Fibroblast of lung (primary cell): Measurements from ENCODE around the gene CCSER2. TPM values are rescaled to one million over a fixed set of nuclear protein-coding genes. Genes with fewer than 3 reads are reported as not detected.
A peak's percentile ranks its signal among the peaks of the same experiment; 100 is the strongest.

Experiments used
- DNase-seq, 2 donors: peaks; one replicate each; pipeline versions ENCODE4 v3.0.0 to v3.0.0-alpha.2; 2010; ENCODE audit warnings: low read depth in 2 of 2
- H2AFZ ChIP-seq: 2 replicates; pipeline ENCODE4 v1.5.1; 2012; ENCODE audit warnings: low read length, control low read depth, inconsistent platforms
- H3K27ac ChIP-seq: 2 replicates; pipeline ENCODE4 v1.5.1; 2011; ENCODE audit warnings: low read length, control low read depth; ENCODE audit not compliant: insufficient read depth
- H3K27me3 ChIP-seq: 2 replicates; pipeline ENCODE4 v1.5.1; 2011; ENCODE audit warnings: mild to moderate bottlenecking, low read length; ENCODE audit not compliant: control insufficient read depth, insufficient read depth
- H3K36me3 ChIP-seq: 2 replicates; pipeline ENCODE4 v1.5.1; 2011; ENCODE audit warnings: low read length; ENCODE audit not compliant: control insufficient read depth, insufficient read depth
- H3K4me1 ChIP-seq: 2 replicates; pipeline ENCODE4 v1.5.1; 2011; ENCODE audit warnings: low read length; ENCODE audit not compliant: control insufficient read depth, insufficient read depth; ENCODE audit errors: extremely low read depth
- H3K4me2 ChIP-seq: 2 replicates; pipeline ENCODE4 v1.5.1; 2011; ENCODE audit warnings: low read length, control low read depth; ENCODE audit not compliant: insufficient read depth; ENCODE audit errors: extremely low read depth
- H3K4me3 ChIP-seq, 4 experiments: fragments of 200-600 bp in 1 of 4; sonication (generic) in 1 of 4; replicated peaks in 1 of 4; 2 replicates each; pipeline ENCODE4 v1.5.1; 2011 to 2016; ENCODE audit warnings: low read length in 4 of 4, low read depth in 3 of 4, mild to moderate bottlenecking in 3 of 4, control low read depth in 2 of 4, inconsistent platforms in 1 of 4, mixed read lengths in 1 of 4; ENCODE audit not compliant: insufficient read depth in 1 of 4; ENCODE audit errors: control extremely low read depth in 1 of 4
- H3K79me2 ChIP-seq: 2 replicates; pipeline ENCODE4 v1.5.1; 2012; ENCODE audit warnings: mild to moderate bottlenecking, low read length, inconsistent platforms; ENCODE audit not compliant: control insufficient read depth, insufficient read depth
- H3K9ac ChIP-seq: 2 replicates; pipeline ENCODE4 v1.5.1; 2011; ENCODE audit warnings: mild to moderate bottlenecking, low read length, control low read depth; ENCODE audit not compliant: insufficient read depth
- H3K9me3 ChIP-seq: 2 replicates; pipeline ENCODE4 v1.5.1; 2012; ENCODE audit warnings: low read depth, low read length; ENCODE audit not compliant: control insufficient read depth, insufficient read depth
- H4K20me1 ChIP-seq: 2 replicates; pipeline ENCODE4 v1.5.1; 2011; ENCODE audit warnings: low read length; ENCODE audit not compliant: control insufficient read depth, insufficient read depth; ENCODE audit errors: extremely low read depth
- EZH2 ChIP-seq: IDR thresholded peaks from 2 replicates; pipeline ENCODE4 v1.5.1; 2012; ENCODE audit warnings: low read length, control low read depth, mild to moderate bottlenecking; ENCODE audit errors: missing control alignments
- polyA plus RNA-seq, 2 donors: library from polyadenylated mRNA; depleted of rRNA in 1 of 2; stranded (reverse) in 1 of 2; unstranded in 1 of 2; fragments of >200 nt; gene quantifications; 2 replicates each; pipeline ENCODE4 v1.2.1, GENCODE V29; 2011 to 2012; ENCODE audit warnings: missing spikeins in 1 of 2
- total RNA-seq: library from RNA; depleted of rRNA; stranded (reverse); fragments of >200 nt; gene quantifications from 2 replicates; pipeline ENCODE4 v1.2.1, GENCODE V29; 2014
- TF ChIP-seq, protein P1 (sequence below), 2 donors: IDR thresholded peaks in 1 of 2; conservative IDR thresholded peaks in 1 of 2; 1 replicate in 1 of 2; 2 replicates in 1 of 2; pipeline ENCODE4 v1.5.1; 2011 to 2012; ENCODE audit warnings: low read length in 2 of 2, control low read depth in 1 of 2, inconsistent platforms in 1 of 2, low read depth in 1 of 2, mild to moderate bottlenecking in 1 of 2

CCSER2 gene
- total and polyA plus RNA-seq, 2 donors (not counting 1 experiment from before 2014, with no cell fraction given), result 28.2 to 65.4 TPM

DNA sequence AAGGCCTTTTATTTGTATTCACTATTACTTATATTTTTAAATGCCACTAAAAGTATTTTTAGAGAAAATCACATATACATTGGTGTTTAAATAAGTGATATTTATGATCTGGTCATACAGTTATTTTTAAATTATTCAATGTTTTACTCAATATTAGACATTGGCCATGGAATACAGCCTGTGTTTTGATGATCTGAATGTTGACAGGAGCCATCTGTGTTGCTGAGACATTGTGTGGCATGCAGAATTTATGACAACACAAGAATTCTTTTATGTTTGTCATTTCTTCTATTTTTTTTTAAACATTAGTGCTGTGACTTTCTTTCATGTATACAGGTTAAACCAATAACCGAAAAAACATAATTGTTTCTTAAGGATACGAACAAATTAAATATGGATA lies 156.2 kb downstream of the CCSER2 start:
- DNase-seq, result no peak
- no peaks in the 10 kb centered on the region for H3K4me1 ChIP-seq
- H3K4me3 ChIP-seq, result no peak overlapping the region
- no peaks in the 10 kb centered on the region for H3K36me3 ChIP-seq
- H3K9ac ChIP-seq, result no peak overlapping the region
- TF ChIP-seq EZH2, result no peak
- TF ChIP-seq, protein P1, sequence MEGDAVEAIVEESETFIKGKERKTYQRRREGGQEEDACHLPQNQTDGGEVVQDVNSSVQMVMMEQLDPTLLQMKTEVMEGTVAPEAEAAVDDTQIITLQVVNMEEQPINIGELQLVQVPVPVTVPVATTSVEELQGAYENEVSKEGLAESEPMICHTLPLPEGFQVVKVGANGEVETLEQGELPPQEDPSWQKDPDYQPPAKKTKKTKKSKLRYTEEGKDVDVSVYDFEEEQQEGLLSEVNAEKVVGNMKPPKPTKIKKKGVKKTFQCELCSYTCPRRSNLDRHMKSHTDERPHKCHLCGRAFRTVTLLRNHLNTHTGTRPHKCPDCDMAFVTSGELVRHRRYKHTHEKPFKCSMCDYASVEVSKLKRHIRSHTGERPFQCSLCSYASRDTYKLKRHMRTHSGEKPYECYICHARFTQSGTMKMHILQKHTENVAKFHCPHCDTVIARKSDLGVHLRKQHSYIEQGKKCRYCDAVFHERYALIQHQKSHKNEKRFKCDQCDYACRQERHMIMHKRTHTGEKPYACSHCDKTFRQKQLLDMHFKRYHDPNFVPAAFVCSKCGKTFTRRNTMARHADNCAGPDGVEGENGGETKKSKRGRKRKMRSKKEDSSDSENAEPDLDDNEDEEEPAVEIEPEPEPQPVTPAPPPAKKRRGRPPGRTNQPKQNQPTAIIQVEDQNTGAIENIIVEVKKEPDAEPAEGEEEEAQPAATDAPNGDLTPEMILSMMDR (conservative IDR thresholded peaks at IDR 0.05 in 1 of 2, IDR thresholded peaks at IDR 0.05 in 1 of 2; ENCODE audit: low read depth in 1 of 2, low read length in 2 of 2), result no peak
- H3K27me3 ChIP-seq, result no peaks in the 10 kb centered on the region
- H3K27ac ChIP-seq, result no peak overlapping the region
- H4K20me1 ChIP-seq, result no peaks in the 10 kb centered on the region
- H2AFZ ChIP-seq, result no peak overlapping the region
- no peak overlapping the region for H3K4me2 ChIP-seq
- no peaks in the 10 kb centered on the region for H3K79me2 ChIP-seq
- no peaks in the 10 kb centered on the region for H3K9me3 ChIP-seq

DNA sequence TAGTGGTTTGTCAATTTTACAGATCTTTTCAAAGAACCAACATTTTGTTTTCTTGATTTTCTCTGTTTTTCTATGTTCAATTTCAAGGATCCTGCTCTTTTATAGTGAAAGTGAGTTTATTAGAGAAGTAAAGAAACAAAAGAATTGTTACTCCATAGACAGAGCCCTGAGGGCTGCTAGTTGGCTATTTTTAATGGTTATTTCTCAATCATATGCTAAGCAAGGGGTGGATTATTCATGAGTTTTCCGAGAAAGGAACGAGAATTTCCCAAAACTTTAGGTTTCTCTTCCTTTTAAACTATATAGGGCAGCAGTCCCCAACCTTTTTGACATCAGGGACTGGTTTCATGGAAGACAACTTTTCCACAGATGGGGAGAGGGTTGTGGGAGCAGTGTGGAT lies 165.0 kb downstream of the CCSER2 start:
- Histone ChIP-seq H3K27ac (no peak overlapping the region), H3K27me3 (no peaks in the 10 kb centered on the region), H3K79me2 (peaks cover 6% of the 10 kb centered on the region), H3K4me3 (no peak overlapping the region), H3K36me3 (no peaks in the 10 kb centered on the region), H3K9ac (no peak overlapping the region), H3K9me3 (no peaks in the 10 kb centered on the region), H3K4me1 (peaks cover 8% of the 10 kb centered on the region), H2AFZ (no peak overlapping the region), H3K4me2 (no peak overlapping the region), H4K20me1 (no peaks in the 10 kb centered on the region)
- DNase-seq, result peak in 1 of 2 donors; percentile 7
- TF ChIP-seq EZH2, result no peak

DNA sequence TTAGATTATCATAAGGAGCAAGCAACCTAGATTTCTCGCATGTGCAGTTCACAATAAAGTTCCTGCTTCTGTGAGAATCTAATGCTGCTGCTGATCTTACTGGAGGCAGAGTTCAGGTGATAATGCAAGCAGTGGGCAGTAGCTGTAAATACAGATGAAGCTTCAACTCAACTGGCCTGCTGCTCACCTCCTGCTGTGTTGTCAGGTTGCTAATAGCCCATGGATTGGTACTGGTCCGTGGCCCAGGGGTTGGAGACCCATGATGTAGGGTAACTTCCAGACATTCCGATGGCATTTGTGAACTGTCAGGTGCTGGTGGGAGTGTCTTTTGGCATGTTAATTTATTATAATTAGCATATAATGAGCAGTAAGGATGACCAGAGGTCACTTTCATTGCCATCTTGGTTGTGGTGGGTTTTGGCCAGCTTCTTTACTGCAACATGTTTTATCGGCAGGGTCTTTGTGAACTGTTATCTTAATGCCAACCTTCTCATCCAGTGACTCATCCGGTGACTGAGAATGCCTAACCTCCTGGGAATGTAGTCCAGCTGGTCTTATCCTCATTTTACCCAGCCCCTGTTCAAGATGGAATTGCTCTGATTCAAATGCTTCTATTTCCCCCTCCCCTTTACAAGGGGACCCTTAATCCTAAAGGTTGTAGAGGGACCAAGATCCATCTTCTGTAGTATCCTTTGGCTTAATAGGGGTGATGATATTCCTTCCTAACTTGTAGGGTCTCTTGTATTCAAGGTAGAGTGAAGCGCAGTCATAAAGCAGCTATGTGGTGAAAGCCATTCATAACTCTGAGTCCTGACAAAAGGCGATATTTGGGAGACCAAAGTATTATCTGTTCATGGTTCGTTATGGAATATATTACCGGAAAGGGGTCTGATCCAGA lies 165.8 kb downstream of the CCSER2 start:
- Histone ChIP-seq H3K9ac (no peak overlapping the region), H3K4me2 (peak overlapping the region; percentile 40), H3K4me3 (no peak overlapping the region), H3K79me2 (peaks cover 6% of the 10 kb centered on the region), H3K9me3 (no peaks in the 10 kb centered on the region), H3K36me3 (no peaks in the 10 kb centered on the region), H3K27ac (peak overlapping the region; percentile 36), H2AFZ (no peak overlapping the region), H4K20me1 (no peaks in the 10 kb centered on the region), H3K4me1 (peaks cover 8% of the 10 kb centered on the region), H3K27me3 (no peaks in the 10 kb centered on the region)
- TF ChIP-seq, protein P1 (conservative IDR thresholded peaks at IDR 0.05 in 1 of 2, IDR thresholded peaks at IDR 0.05 in 1 of 2; ENCODE audit: low read depth in 1 of 2, low read length in 2 of 2), result no peak
- TF ChIP-seq EZH2, result no peak
- peak; percentile 37 to 82 for DNase-seq
